ENCODE measurements around the gene DCTN3. TPM values are rescaled to one million over a fixed set of nuclear protein-coding genes. Genes with fewer than 3 reads are reported as not detected.

Gene DCTN3
- total and polyA plus RNA-seq, 2 experiments from 2014 or later, result 75.0 to 83.1 TPM

- Histone ChIP-seq H3K9me3 (ENCODE audit: low read depth) (no peaks in the 10 kb centered on the region), H3K4me3 (no peak overlapping the region), H3K79me2 (no peaks in the 10 kb centered on the region), H3K27ac (no peak overlapping the region), H3K4me2 (no peak overlapping the region), H3K4me1 (ENCODE audit: insufficient read depth) (peaks cover 32% of the 10 kb centered on the region), H4K20me1 (ENCODE audit: insufficient read depth, poor library complexity, severe bottlenecking) (no peaks in the 10 kb centered on the region), H2AFZ (no peak overlapping the region), H3K9me2 (replicated peaks; ENCODE audit: insufficient read depth) (no peaks in the 10 kb centered on the region), H3K36me3 (replicated peaks; ENCODE audit: insufficient read depth, low read depth) (no peaks in the 10 kb centered on the region), H3K27me3 (peaks cover 39% of the 10 kb centered on the region)
- TF ChIP-seq CTCF (IDR thresholded peaks at IDR 0.05; ENCODE audit: poor library complexity), result no peak
- TF ChIP-seq EZH2 (IDR thresholded peaks at IDR 0.05; ENCODE audit: borderline replicate concordance), result no peak
- TF ChIP-seq EZH2phosphoT487 (IDR thresholded peaks at IDR 0.05; ENCODE audit: low read depth, severe bottlenecking, unreplicated experiment), result no peak
- WGBS (ENCODE audit: low lambda C conversion rate, missing lambda C conversion rate), result 94% methylated on average over 12 of the region's 12 CpGs
- no peak for DNase-seq (ENCODE audit: low spot score)
Measured at GRCh38 chr9:34574571-34574970, 45.7 kb downstream of the DCTN3 start.

GRCh38 chr9:34573599-34574325 is 46.5 kb downstream of the DCTN3 start:
- no peaks in the 10 kb centered on the region for H3K9me2 ChIP-seq (replicated peaks; ENCODE audit: insufficient read depth)
- peaks cover 30% of the 10 kb centered on the region for H3K27me3 ChIP-seq
- TF ChIP-seq EZH2phosphoT487 (IDR thresholded peaks at IDR 0.05; ENCODE audit: low read depth, severe bottlenecking, unreplicated experiment), result no peak
- no peak for TF ChIP-seq EZH2 (IDR thresholded peaks at IDR 0.05; ENCODE audit: borderline replicate concordance)
- TF ChIP-seq CTCF (IDR thresholded peaks at IDR 0.05; ENCODE audit: poor library complexity), result no peak
- peaks cover 23% of the 10 kb centered on the region for H3K4me1 ChIP-seq (ENCODE audit: insufficient read depth)
- H3K27ac ChIP-seq, result no peak overlapping the region
- H4K20me1 ChIP-seq (ENCODE audit: insufficient read depth, poor library complexity, severe bottlenecking), result no peaks in the 10 kb centered on the region
- H3K4me3 ChIP-seq, result no peak overlapping the region
- H3K4me2 ChIP-seq, result no peak overlapping the region
- H2AFZ ChIP-seq, result no peak overlapping the region
- no peaks in the 10 kb centered on the region for H3K36me3 ChIP-seq (replicated peaks; ENCODE audit: insufficient read depth, low read depth)
- WGBS (ENCODE audit: low lambda C conversion rate, missing lambda C conversion rate), result 81% methylated on average over 11 of the region's 17 CpGs
- no peaks in the 10 kb centered on the region for H3K79me2 ChIP-seq
- H3K9me3 ChIP-seq (ENCODE audit: low read depth), result no peaks in the 10 kb centered on the region
- no peak for DNase-seq (ENCODE audit: low spot score)

GRCh38 chr9:34572628-34573027 is 47.7 kb downstream of the DCTN3 start:
- no peak for TF ChIP-seq CTCF (IDR thresholded peaks at IDR 0.05; ENCODE audit: poor library complexity)
- no peak for TF ChIP-seq EZH2phosphoT487 (IDR thresholded peaks at IDR 0.05; ENCODE audit: low read depth, severe bottlenecking, unreplicated experiment)
- TF ChIP-seq EZH2 (IDR thresholded peaks at IDR 0.05; ENCODE audit: borderline replicate concordance), result no peak

More at GRCh38 chr9:34572628-34573027, 47.7 kb downstream of the DCTN3 start:
- H3K4me1 ChIP-seq (ENCODE audit: insufficient read depth), result peaks cover 18% of the 10 kb centered on the region
- H3K4me2 ChIP-seq, result no peak overlapping the region
- DNase-seq (ENCODE audit: low spot score), result no peak
- H4K20me1 ChIP-seq (ENCODE audit: insufficient read depth, poor library complexity, severe bottlenecking), result no peaks in the 10 kb centered on the region
- peaks cover 21% of the 10 kb centered on the region for H3K27me3 ChIP-seq
- H2AFZ ChIP-seq, result no peak overlapping the region
- H3K36me3 ChIP-seq (replicated peaks; ENCODE audit: insufficient read depth, low read depth), result no peaks in the 10 kb centered on the region
- no peaks in the 10 kb centered on the region for H3K79me2 ChIP-seq
- H3K9me2 ChIP-seq (replicated peaks; ENCODE audit: insufficient read depth), result no peaks in the 10 kb centered on the region
- H3K27ac ChIP-seq, result no peak overlapping the region
- 91% methylated on average over 6 of the region's 6 CpGs for WGBS (ENCODE audit: low lambda C conversion rate, missing lambda C conversion rate)
- H3K9me3 ChIP-seq (ENCODE audit: low read depth), result no peaks in the 10 kb centered on the region
- no peak overlapping the region for H3K4me3 ChIP-seq
